GM19193 (cell line): Measurements from ENCODE around the gene FARS2.

Source experiments
- POLR2A ChIP-seq: IDR thresholded peaks from 4 replicates; pipeline ENCODE4 v1.6.1; 2011; ENCODE audit not compliant: insufficient read depth, insufficient read length; ENCODE audit errors: extremely low read depth

FARS2 gene

GRCh38 chr6:5712349-5713215, 451.3 kb downstream of the FARS2 start:
- no peak for TF ChIP-seq POLR2A

GRCh38 chr6:5713519-5713918, 452.2 kb downstream of the FARS2 start:
- TF ChIP-seq POLR2A = no peak

- no peak for TF ChIP-seq POLR2A
Observed at GRCh38 chr6:5718231-5718947, 457.1 kb downstream of the FARS2 start.

GRCh38 chr6:5723841-5724691, 462.8 kb downstream of the FARS2 start:
- peak; percentile 51 for TF ChIP-seq POLR2A

DNA sequence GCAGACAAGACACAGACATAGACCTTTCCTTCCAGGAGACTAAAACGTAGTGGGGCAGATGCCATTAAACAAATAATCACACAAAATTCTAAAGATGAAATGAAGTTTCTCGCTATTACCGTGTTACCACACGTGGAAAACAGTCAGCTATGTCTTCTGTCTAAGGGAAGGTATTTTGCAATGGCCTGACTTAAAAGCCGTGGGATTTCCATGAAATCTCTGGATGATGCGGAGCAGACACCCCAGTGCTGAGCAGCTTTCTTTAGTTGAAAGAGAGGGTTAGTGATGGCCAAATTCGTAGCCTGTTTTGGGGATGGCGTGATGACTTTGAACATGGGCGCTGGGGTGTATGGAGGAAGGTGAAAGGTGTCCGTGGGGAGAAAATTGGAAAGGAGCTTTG, 463.6 kb downstream of the FARS2 start:
- no peak for TF ChIP-seq POLR2A

DNA sequence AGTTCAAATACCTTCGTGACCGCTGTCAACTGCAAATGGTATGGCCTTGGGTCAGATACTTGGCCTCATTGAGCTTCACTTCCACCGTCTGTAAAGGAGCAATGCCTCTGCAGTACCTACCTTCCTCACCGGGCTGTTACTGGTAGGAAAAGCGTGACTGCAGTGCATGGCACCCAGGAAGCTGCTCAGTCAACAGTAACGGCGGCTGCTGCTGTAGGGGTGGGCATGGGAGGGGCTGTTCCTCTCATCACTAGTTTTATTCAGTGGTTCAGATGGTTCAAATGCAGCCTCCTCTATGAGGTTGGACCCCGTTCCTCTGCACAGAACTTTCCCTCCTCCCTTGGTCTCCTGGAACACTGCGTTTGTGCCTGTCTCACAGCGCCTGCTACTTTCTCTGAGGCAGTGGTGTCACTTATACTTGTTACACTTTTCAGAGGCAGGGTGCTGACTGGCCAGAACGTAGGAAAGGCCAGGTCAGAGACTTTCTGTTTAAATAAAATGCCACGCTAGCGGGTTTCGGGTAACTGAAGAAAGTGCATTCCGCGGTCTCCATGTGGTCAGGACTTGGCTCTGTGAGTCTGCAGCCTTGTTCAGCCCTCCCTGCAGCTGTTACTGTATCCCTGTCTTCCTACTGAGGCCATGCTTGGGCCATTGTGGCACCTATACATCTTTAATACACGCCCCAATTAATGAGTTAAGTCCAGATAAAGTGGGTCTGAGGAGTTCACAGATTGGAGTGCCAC, 465.8 kb downstream of the FARS2 start:
- no peak for TF ChIP-seq POLR2A

- TF ChIP-seq POLR2A = no peak
Observed at GRCh38 chr6:5728351-5729079, 467.2 kb downstream of the FARS2 start.

GRCh38 chr6:5729080-5729434, 467.7 kb downstream of the FARS2 start:
- TF ChIP-seq POLR2A = no peak

DNA sequence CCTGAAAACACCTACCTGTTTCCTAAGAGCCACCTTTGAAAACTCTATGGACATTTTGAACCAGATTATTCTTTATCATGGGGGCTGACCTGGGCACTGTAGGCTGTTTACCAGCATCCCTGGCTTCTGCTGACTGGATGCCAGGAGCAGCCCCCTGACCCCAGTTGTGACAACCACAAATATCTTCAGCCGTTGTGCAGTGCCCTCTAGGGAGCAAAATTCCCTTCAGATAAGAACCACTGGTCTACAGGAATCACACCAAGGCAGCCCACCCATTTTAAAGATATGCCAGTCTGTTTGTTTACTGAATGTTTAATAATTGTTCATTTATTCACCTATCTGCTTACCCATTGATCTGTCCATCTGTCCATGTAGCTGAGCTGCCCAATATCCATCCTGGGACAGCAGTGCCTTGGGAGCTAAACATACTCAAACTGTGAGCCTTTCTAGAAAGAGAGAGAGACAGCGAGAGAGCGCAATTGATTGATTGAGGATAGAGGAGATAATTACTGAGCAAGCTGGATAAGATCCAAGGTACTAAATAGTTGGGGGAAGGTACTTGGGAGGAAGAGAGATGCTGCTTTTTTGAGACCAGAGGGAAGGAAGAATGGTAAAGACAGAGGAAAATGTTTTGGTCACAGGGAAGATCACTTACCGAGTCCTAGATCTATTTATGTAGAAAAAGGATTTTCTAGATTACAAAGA, 468.7 kb downstream of the FARS2 start:
- no peak for TF ChIP-seq POLR2A

DNA sequence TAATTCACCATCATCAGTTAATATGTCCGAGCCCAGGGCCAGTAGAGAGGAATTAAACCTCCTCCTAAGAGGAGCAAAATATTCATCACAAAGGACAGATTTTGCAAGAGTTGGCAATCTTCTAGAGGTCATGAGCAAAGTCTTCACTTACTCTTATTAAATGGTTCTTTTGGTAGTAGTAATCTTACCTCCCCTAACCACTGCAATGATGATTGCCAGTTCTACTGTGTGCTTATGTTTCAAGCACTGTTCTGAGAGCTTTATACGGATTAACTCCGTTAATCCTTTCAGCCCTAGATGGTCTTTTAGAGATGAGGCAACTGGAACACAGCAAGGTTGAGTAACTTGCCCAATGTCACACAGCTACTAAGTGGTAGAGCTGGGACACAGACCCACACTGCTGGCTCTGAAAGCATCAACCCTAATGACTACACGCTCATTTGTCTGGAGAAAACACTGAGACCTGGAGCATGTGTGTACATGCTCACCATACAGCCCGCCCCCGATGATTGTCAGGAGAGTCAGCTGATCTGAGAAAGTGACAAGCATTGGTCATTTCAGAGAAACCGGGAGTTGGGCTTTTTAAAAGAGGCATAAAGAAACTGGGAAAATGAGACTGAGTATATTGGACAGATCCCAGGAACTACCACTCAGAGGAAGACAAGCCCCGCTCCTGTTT, 469.4 kb downstream of the FARS2 start:
- TF ChIP-seq POLR2A = no peak

DNA sequence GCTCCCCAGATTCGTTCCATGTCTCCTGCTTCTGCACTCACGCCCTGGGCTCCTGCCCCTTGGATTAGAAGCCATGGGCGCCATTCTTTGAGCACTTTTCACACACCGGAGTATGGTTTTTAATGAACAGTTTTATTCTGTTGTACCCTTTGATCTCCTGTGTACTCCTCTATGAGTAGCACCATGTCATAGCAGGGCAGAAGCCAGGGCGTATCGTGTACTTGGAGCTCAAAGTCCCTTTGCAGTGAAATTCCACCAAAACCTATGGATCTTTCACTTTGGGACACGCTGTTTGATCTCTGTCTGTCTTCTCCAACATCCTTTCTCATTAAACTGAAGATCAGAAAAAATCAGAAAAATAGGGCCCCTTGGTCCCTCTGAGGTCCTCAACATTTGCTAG, 470.1 kb downstream of the FARS2 start:
- TF ChIP-seq POLR2A = no peak

GRCh38 chr6:5732496-5732895, 471.2 kb downstream of the FARS2 start:
- no peak for TF ChIP-seq POLR2A
